Measurements from ENCODE around the gene LAMC1. TPM values are rescaled to one million over a fixed set of nuclear protein-coding genes. Genes with fewer than 3 reads are reported as not detected.
A peak's percentile ranks its signal among the peaks of the same experiment; 100 is the strongest.

The LAMC1 gene
- total RNA-seq, 1 donor = 564 TPM

GRCh38 chr1:182985876-182986275 is 37.3 kb upstream of the LAMC1 start:
- no peak overlapping the region for H3K4me3 ChIP-seq (ENCODE audit: low read depth, low read length)
- DNase-seq (ENCODE audit: low read depth) = no peak
- no peak for TF ChIP-seq CTCF (IDR thresholded peaks at IDR 0.05; ENCODE audit: insufficient read depth, low read length)

GRCh38 chr1:182990413-182991144 is 32.6 kb upstream of the LAMC1 start:
- peak; percentile 67 for DNase-seq (ENCODE audit: low read depth)
- no peak for TF ChIP-seq CTCF (IDR thresholded peaks at IDR 0.05; ENCODE audit: insufficient read depth, low read length)
- no peak overlapping the region for H3K4me3 ChIP-seq (ENCODE audit: low read depth, low read length)

DNA sequence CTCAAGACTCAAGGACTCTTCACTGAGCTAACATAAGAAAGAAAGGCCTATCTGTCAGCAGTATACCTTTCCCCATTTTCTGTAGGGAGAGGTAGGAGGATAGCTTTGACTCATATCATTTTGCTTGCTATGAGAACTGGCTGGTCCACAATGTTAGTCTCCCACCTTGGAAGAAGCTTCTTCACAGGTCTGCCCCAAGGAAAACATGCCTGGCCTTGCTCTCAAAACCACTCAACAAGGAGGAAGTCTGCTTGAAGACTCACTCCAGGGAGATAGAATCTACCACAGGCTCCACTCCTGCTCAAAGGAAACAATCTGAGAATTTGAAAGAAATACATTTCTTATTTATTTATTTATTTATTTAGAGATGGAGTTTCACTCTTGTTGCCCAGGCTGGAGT is 29.5 kb upstream of the LAMC1 start:
- no peak for TF ChIP-seq CTCF (IDR thresholded peaks at IDR 0.05; ENCODE audit: insufficient read depth, low read length)
- H3K4me3 ChIP-seq (ENCODE audit: low read depth, low read length) = no peak overlapping the region

DNA sequence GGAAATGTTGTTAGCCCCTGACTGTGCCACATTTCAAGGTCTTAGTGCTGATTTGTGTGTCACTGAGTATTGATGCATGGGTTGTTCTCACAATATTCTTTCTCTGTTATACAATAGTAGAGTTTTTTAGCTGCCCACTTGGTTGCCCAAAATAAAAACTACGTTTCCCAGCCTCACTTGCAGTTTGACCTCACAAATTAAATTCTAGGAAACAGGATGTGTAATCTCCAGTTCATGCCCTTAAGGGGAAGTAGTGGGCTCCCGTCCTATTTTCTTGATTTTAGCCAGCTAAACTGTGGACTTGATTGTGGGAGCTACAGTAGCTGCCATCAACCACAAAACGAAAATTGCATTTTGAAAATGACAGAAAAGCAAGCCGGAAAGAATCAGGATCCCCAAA is 27.3 kb upstream of the LAMC1 start:
- no peak for TF ChIP-seq CTCF (IDR thresholded peaks at IDR 0.05; ENCODE audit: insufficient read depth, low read length)

More for the DNA sequence above, 29.5 kb upstream of the LAMC1 start:
- DNase-seq (ENCODE audit: low read depth) = no peak

DNA sequence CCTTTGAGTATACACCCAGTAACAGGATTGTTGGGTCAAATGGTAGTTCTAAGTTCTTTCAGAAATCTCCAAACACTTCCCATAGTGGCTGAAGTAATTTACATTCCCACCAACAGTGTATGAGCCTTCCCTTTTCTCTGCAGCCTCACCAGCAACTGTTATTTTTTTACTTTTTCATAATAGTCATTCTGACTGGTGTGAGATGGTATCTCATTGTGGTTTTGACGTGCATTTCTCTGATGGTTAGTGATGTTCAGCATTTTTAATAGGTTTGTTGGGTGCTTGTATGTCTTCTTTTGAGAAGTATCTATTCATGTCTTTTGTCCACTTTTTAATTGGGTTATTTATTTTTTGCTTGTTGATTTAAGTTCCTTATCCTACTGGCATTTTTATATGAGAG is 26.4 kb upstream of the LAMC1 start:
- TF ChIP-seq CTCF (IDR thresholded peaks at IDR 0.05; ENCODE audit: insufficient read depth, low read length) = no peak
- no peak for DNase-seq (ENCODE audit: low read depth)
- H3K4me3 ChIP-seq (ENCODE audit: low read depth, low read length) = no peak overlapping the region

More for the DNA sequence above, 27.3 kb upstream of the LAMC1 start:
- H3K4me3 ChIP-seq (ENCODE audit: low read depth, low read length) = no peak overlapping the region
- DNase-seq (ENCODE audit: low read depth) = no peak

GRCh38 chr1:182998482-182998881 is 24.7 kb upstream of the LAMC1 start:
- H3K4me3 ChIP-seq (ENCODE audit: low read depth, low read length) = no peak overlapping the region
- DNase-seq (ENCODE audit: low read depth) = no peak
- TF ChIP-seq CTCF (IDR thresholded peaks at IDR 0.05; ENCODE audit: insufficient read depth, low read length) = no peak
